Adipocyte (in vitro differentiated cells): ENCODE data around the gene EGFL6.
"Not testable (repeated sequence)": the region's sequence is repeated elsewhere in the genome, so short reads cannot be mapped to it uniquely, and the experiment has no call there.

Source experiments
- DNase-seq: peaks from one replicate; pipeline ENCODE4 v3.0.0-alpha.2; 2015; ENCODE audit warnings: low read depth
- H3K27me3 ChIP-seq: replicated peaks from 2 replicates; pipeline ENCODE4 v1.7.0; 2013; ENCODE audit warnings: mild to moderate bottlenecking, low read length, moderate library complexity; ENCODE audit not compliant: control insufficient read depth, insufficient read depth
- H3K36me3 ChIP-seq: 2 replicates; pipeline ENCODE4 v1.7.0; 2013; ENCODE audit warnings: low read length, mild to moderate bottlenecking, moderate library complexity; ENCODE audit not compliant: control insufficient read depth, insufficient read depth, severe bottlenecking
- H3K4me1 ChIP-seq: 2 replicates; pipeline ENCODE4 v1.7.0; 2013; ENCODE audit warnings: mild to moderate bottlenecking, low read length, moderate library complexity; ENCODE audit not compliant: control insufficient read depth, insufficient read depth
- H3K4me3 ChIP-seq: 2 replicates; pipeline ENCODE4 v1.7.0; 2013; ENCODE audit warnings: mild to moderate bottlenecking, low read length, moderate library complexity
- H3K9ac ChIP-seq: 2 replicates; pipeline ENCODE4 v1.7.0; 2013; ENCODE audit warnings: mild to moderate bottlenecking, low read length, moderate library complexity
- H3K9me3 ChIP-seq: 2 replicates; pipeline ENCODE4 v1.7.0; 2013; ENCODE audit warnings: mild to moderate bottlenecking, low read length, moderate library complexity; ENCODE audit not compliant: control insufficient read depth

Gene EGFL6

GRCh38 chrX:13638826-13639225 is 69.4 kb downstream of the EGFL6 start:
- Histone ChIP-seq H3K9ac (no peak overlapping the region), H3K27me3 (peaks cover 29% of the 10 kb centered on the region), H3K4me3 (no peak overlapping the region), H3K9me3 (peaks cover 29% of the 10 kb centered on the region), H3K36me3 (no peaks in the 10 kb centered on the region), H3K4me1 (no peaks in the 10 kb centered on the region)
- DNase-seq: peak; percentile 73

DNA sequence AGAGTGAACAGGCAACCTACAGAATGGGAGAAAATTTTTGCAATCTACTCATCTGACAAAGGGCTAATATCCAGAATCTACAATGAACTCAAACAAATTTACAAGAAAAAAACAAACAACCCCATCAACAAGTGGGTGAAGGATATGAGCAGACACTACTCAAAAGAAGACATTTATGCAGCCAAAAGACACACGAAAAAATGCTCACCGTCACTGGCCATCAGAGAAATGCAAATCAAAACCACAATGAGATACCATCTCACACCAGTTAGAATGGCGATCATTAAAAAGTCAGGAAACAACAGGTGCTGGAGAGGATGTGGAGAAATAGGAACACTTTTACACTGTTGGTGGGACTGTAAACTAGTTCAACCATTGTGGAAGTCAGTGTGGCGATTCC is 72.3 kb downstream of the EGFL6 start:
- not testable (repeated sequence) for H3K4me3 ChIP-seq, H3K9ac ChIP-seq, H3K36me3 ChIP-seq, DNase-seq
- peaks cover 13% of the 10 kb centered on the region for H3K4me1 ChIP-seq
- peaks cover 15% of the 10 kb centered on the region for H3K9me3 ChIP-seq
- peaks cover 43% of the 10 kb centered on the region for H3K27me3 ChIP-seq

DNA sequence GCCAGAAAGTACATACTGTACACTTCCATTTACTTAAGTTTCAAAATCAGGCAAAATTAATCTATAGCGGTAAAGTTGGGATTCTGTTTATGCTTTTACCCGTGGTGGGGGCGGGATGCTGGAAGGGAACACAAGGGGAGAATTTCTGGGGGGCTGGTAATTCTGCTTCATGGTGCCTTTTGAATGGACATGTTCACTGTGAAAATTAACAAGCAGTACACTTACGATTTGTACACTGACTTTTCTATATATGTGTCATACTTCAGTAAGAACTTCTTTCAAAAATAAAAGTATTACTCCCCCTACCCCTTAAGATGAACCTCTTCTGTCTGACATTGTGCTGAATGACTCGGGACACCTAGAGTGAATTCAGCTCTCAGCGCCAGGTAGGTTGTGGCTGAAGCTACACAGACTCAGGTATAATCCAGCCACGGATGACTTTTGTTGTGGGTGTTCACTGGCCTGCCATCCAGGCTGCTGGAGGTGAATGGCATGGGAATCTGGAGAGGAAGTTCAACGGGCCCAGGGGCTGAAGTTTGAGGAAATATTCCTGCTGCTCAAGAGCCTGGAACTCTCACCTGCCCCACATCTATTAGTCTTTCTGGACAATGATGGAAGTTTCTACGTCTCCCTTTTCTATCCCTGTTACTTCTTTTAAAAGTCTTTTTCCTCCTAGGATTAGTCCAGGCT is 76.2 kb downstream of the EGFL6 start:
- H3K9ac ChIP-seq: peak overlapping the region; percentile 30
- no peak overlapping the region for H3K4me3 ChIP-seq
- peaks cover 22% of the 10 kb centered on the region for H3K4me1 ChIP-seq
- no peak for DNase-seq
- no peaks in the 10 kb centered on the region for H3K36me3 ChIP-seq
- no peaks in the 10 kb centered on the region for H3K9me3 ChIP-seq
- peaks cover 48% of the 10 kb centered on the region for H3K27me3 ChIP-seq

- DNase-seq: peak; percentile 88
- H3K4me1 ChIP-seq: peaks cover 22% of the 10 kb centered on the region
- H3K36me3 ChIP-seq: no peaks in the 10 kb centered on the region
- no peak overlapping the region for H3K4me3 ChIP-seq
- H3K9me3 ChIP-seq: no peaks in the 10 kb centered on the region
- H3K9ac ChIP-seq: peak overlapping the region; percentile 30
- H3K27me3 ChIP-seq: peaks cover 46% of the 10 kb centered on the region
Observed at GRCh38 chrX:13646154-13646549, 76.8 kb downstream of the EGFL6 start.

- H3K9ac ChIP-seq: no peak overlapping the region
- H3K4me3 ChIP-seq: no peak overlapping the region
- H3K27me3 ChIP-seq: peaks cover 43% of the 10 kb centered on the region
- no peaks in the 10 kb centered on the region for H3K9me3 ChIP-seq
- DNase-seq: no peak
- no peaks in the 10 kb centered on the region for H3K36me3 ChIP-seq
- peaks cover 28% of the 10 kb centered on the region for H3K4me1 ChIP-seq
Observed at GRCh38 chrX:13647709-13648212, 78.4 kb downstream of the EGFL6 start.

DNA sequence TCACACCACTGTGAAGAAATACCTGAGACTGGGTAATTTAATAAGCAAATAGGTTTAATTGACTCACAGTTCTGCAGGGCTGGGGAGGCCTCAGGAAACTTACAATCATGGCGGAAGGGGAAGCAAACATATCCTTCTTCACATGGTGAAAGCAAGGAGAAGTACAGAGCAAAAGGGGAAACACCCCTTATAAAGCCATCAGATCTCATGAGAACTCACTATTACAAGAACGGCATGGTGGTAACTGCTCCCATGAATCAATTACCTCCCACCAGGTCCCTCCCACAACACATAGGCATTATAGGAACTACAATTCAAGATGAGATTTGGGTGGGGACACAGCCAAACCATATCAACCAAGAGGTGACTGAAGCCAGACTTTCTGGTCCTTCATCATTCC is 78.9 kb downstream of the EGFL6 start:
- H3K9me3 ChIP-seq, H3K9ac ChIP-seq, DNase-seq, H3K36me3 ChIP-seq, H3K4me3 ChIP-seq: not testable (repeated sequence)
- Histone ChIP-seq H3K4me1 (peaks cover 28% of the 10 kb centered on the region), H3K27me3 (peaks cover 40% of the 10 kb centered on the region)

- H3K9ac ChIP-seq: no peak overlapping the region
- no peaks in the 10 kb centered on the region for H3K36me3 ChIP-seq
- no peak overlapping the region for H3K4me3 ChIP-seq
- DNase-seq: peak; percentile 57
- no peaks in the 10 kb centered on the region for H3K9me3 ChIP-seq
- H3K4me1 ChIP-seq: peaks cover 33% of the 10 kb centered on the region
- H3K27me3 ChIP-seq: peaks cover 27% of the 10 kb centered on the region
Observed at GRCh38 chrX:13649838-13650237, 80.4 kb downstream of the EGFL6 start.

GRCh38 chrX:13650318-13650717 is 80.9 kb downstream of the EGFL6 start:
- H3K27me3 ChIP-seq: peaks cover 24% of the 10 kb centered on the region
- H3K9ac ChIP-seq: no peak overlapping the region
- H3K4me3 ChIP-seq: no peak overlapping the region
- H3K36me3 ChIP-seq: no peaks in the 10 kb centered on the region
- DNase-seq: no peak
- no peaks in the 10 kb centered on the region for H3K9me3 ChIP-seq
- H3K4me1 ChIP-seq: peaks cover 31% of the 10 kb centered on the region

DNA sequence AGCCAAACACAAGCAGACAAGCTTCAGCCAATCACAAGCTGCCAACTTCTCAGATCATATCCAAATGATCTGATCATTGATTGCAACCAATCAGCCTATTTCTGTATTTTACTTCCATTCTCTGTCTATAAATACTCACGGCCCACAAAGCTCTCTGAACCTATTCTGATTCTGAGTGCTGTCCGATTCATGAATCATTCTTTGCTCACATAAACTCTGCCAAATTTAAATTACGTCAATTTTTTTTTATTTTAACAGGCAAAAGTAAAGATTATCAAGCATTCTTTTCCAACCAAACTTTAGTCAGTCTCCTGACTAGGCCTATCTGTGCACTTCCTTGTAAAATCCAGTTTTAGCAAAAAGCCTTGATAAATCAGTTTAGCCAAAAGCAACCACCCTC is 81.7 kb downstream of the EGFL6 start:
- no peaks in the 10 kb centered on the region for H3K9me3 ChIP-seq
- no peaks in the 10 kb centered on the region for H3K36me3 ChIP-seq
- no peak overlapping the region for H3K9ac ChIP-seq
- H3K27me3 ChIP-seq: peaks cover 17% of the 10 kb centered on the region
- DNase-seq: no peak
- no peak overlapping the region for H3K4me3 ChIP-seq
- peaks cover 26% of the 10 kb centered on the region for H3K4me1 ChIP-seq

GRCh38 chrX:13652287-13652793 is 82.9 kb downstream of the EGFL6 start:
- Histone ChIP-seq H3K36me3 (no peaks in the 10 kb centered on the region), H3K9ac (peak overlapping the region; percentile 95), H3K4me3 (peak overlapping the region; percentile 95), H3K27me3 (peaks cover 8% of the 10 kb centered on the region), H3K4me1 (peaks cover 21% of the 10 kb centered on the region), H3K9me3 (no peaks in the 10 kb centered on the region)
- peak; percentile 70 for DNase-seq

DNA sequence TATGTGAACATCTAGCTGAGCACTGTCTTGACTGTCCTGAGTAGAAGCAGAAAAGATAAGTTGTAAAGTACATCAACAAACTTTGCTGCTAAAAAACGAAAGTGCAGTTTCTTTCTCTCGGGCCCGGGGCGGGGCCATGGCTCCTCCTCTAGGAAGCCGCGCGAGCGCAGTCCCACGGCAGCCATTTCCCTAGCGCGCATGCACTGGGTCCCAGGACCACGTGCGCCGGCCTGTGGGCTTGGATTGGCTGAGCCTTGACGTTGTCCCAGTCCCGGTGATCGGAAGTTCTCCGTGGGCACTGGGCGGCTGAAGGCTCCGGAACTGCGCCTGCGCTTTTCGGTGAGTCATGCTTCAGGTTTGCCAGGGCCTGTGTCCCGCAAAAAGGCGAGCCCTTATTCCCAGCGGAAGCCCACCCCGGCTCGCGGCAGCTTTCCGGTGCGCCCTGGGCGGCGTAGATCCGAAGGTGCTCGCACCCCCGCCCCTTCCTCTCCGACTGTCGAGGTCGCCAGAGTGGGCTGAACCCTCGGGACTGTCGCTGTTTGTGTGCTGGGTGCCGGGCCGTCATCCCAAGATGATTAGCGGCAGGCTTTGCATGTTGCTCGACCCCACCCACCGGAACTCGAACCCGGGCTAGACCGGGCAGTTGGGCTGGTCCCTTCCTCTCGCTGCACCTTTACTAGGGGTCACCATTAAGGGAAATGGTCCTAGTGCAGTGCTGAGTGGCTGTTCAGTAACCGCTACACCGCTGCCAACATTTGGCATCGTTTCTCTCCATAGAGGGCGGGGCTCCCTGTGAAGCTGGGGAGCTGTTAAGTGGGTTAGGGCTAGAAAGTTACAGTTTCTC is 83.7 kb downstream of the EGFL6 start, which contains the start of gene TCEANC:
TSS of gene TCEANC (plus strand) at position 292 of the 844 bp plus-strand sequence. CDS start 9,368 bp downstream, outside the sequence.
- Histone ChIP-seq H3K4me3 (peak within 1 kb of the TSS; percentile 95), H3K9me3 (no peaks in the 10 kb centered on the region), H3K9ac (peak within 1 kb of the TSS; percentile 95), H3K27me3 (peaks cover 8% of the 10 kb centered on the region), H3K36me3 (no peaks in the 10 kb centered on the region), H3K4me1 (peaks cover 15% of the 10 kb centered on the region)
- peak; percentile 96 for DNase-seq
